Liver (tissue), 9 donors: Measurements from ENCODE around the gene SLC22A12. TPM values are rescaled to one million over a fixed set of nuclear protein-coding genes. Genes with fewer than 3 reads are reported as not detected.

Experiments used
- DNase-seq: peaks from one replicate; pipeline ENCODE4 v3.0.0-alpha.2; 2017; ENCODE audit warnings: low spot score
- H3K27ac ChIP-seq, 2 donors: one replicate each; pipeline ENCODE4 v1.7.0; 2013; ENCODE audit warnings: inconsistent platforms in 2 of 2, low read length in 2 of 2, control low read depth in 1 of 2, low read depth in 1 of 2, mild to moderate bottlenecking in 1 of 2
- H3K27me3 ChIP-seq, 4 donors: one replicate each; pipeline versions ENCODE4 v1.6.1 to v1.7.0; 2013; ENCODE audit warnings: low read length in 3 of 4, inconsistent platforms in 1 of 4, mild to moderate bottlenecking in 1 of 4, moderate library complexity in 1 of 4; ENCODE audit not compliant: control insufficient read depth in 4 of 4, insufficient read depth in 4 of 4
- H3K36me3 ChIP-seq, 4 donors: one replicate each; pipeline versions ENCODE4 v1.6.1 to v1.7.0; 2013; ENCODE audit warnings: low read length in 3 of 4, mild to moderate bottlenecking in 3 of 4, low read depth in 1 of 4, moderate library complexity in 1 of 4; ENCODE audit not compliant: control insufficient read depth in 4 of 4, insufficient read depth in 3 of 4
- H3K4me1 ChIP-seq, 4 donors: one replicate each; pipeline versions ENCODE4 v1.6.1 to v1.7.0; 2013; ENCODE audit warnings: low read length in 3 of 4, mild to moderate bottlenecking in 3 of 4, moderate library complexity in 1 of 4; ENCODE audit not compliant: control insufficient read depth in 4 of 4, insufficient read depth in 4 of 4
- H3K4me3 ChIP-seq, 3 donors: one replicate each; pipeline versions ENCODE4 v1.6.1 to v1.7.0; 2013; ENCODE audit warnings: low read length in 3 of 3, control low read depth in 1 of 3, low read depth in 1 of 3, mild to moderate bottlenecking in 1 of 3
- H3K9ac ChIP-seq, 2 donors: one replicate each; pipeline ENCODE4 v1.7.0; 2013; ENCODE audit warnings: low read length in 2 of 2, mild to moderate bottlenecking in 2 of 2, moderate library complexity in 2 of 2, control low read depth in 1 of 2, low read depth in 1 of 2
- H3K9me3 ChIP-seq, 4 donors: one replicate each; pipeline versions ENCODE4 v1.6.1 to v1.7.0; 2013; ENCODE audit warnings: low read length in 3 of 4; ENCODE audit not compliant: control insufficient read depth in 4 of 4
- CTCF ChIP-seq: fragments of 150-350 bp; IDR thresholded peaks from 2 replicates; pipeline ENCODE4 v1.5.1; 2017; ENCODE audit warnings: improper control_type of control experiment, low read depth, low read length; ENCODE audit not compliant: missing input control
- EGR1 ChIP-seq, 2 donors: IDR thresholded peaks; 2 replicates each; pipeline ENCODE4 v1.6.1; 2016 to 2018; ENCODE audit warnings: antibody characterized with exemption in 2 of 2, low read depth in 2 of 2
- FOXA1 ChIP-seq: IDR thresholded peaks from 2 replicates; pipeline ENCODE4 v1.6.1; 2016; ENCODE audit warnings: antibody characterized with exemption
- FOXA2 ChIP-seq: IDR thresholded peaks from 2 replicates; pipeline ENCODE4 v1.6.1; 2016; ENCODE audit warnings: antibody characterized with exemption
- HNF4A ChIP-seq, 2 donors: conservative IDR thresholded peaks; 2 replicates each; pipeline ENCODE4 v1.6.1; 2016; ENCODE audit warnings: antibody characterized with exemption in 2 of 2, mild to moderate bottlenecking in 2 of 2
- HNF4G ChIP-seq: IDR thresholded peaks from 2 replicates; pipeline ENCODE4 v1.6.1; 2016; ENCODE audit warnings: antibody characterized with exemption
- JUND ChIP-seq, 2 donors: IDR thresholded peaks; 2 replicates each; pipeline ENCODE4 v1.6.1; 2016; ENCODE audit warnings: antibody characterized with exemption in 2 of 2
- NR2F2 ChIP-seq: IDR thresholded peaks from 2 replicates; pipeline ENCODE4 v1.6.1; 2016; ENCODE audit warnings: antibody characterized with exemption
- RAD21 ChIP-seq, 2 donors: IDR thresholded peaks; 2 replicates each; pipeline ENCODE4 v1.6.1; 2016; ENCODE audit warnings: antibody characterized with exemption in 2 of 2, mild to moderate bottlenecking in 2 of 2
- RXRA ChIP-seq, 2 donors: IDR thresholded peaks; 2 replicates each; pipeline ENCODE4 v1.6.1; 2017 to 2018; ENCODE audit warnings: antibody characterized with exemption in 2 of 2, mild to moderate bottlenecking in 1 of 2
- SP1 ChIP-seq: IDR thresholded peaks from 2 replicates; pipeline ENCODE4 v1.6.1; 2018; ENCODE audit warnings: antibody characterized with exemption, mild to moderate bottlenecking
- TAF1 ChIP-seq: conservative IDR thresholded peaks from 2 replicates; pipeline ENCODE4 v1.6.1; 2016; ENCODE audit warnings: antibody characterized with exemption, mild to moderate bottlenecking
- YY1 ChIP-seq: IDR thresholded peaks from 2 replicates; pipeline ENCODE4 v1.6.1; 2016; ENCODE audit warnings: antibody characterized with exemption, mild to moderate bottlenecking
- WGBS: extraction: QIAGEN DNeasy Blood & Tissue Kit; methylation state at CpG from one replicate; pipeline ENCODE4 v1.1.7; 2013; 5-methylcytosine and 5-hydroxymethylcytosine counted together
- polyA plus RNA-seq, 2 donors: library from polyadenylated mRNA; stranded (reverse) in 1 of 2; unstranded in 1 of 2; fragments of 200-250 nt in 1 of 2; fragments of >200 nt in 1 of 2; fragmentation: Nextera tagmentation in 1 of 2; extraction: Ambion mirVana in 1 of 2; gene quantifications; one replicate each; pipeline versions ENCODE4 v1.2.1 to v1.2.3, GENCODE V29; 2013 to 2015
- total RNA-seq, 2 donors: library from RNA; depleted of rRNA; stranded (reverse); fragments of >200 nt; gene quantifications; one replicate each; pipeline ENCODE4 v1.2.3, GENCODE V29; 2014
- TF ChIP-seq, protein P1 (sequence below): IDR thresholded peaks from 2 replicates; pipeline ENCODE4 v1.6.1; 2016; ENCODE audit warnings: antibody characterized with exemption, mild to moderate bottlenecking
- TF ChIP-seq, protein P2 (sequence below): IDR thresholded peaks from 2 replicates; pipeline ENCODE4 v1.6.1; 2016; ENCODE audit warnings: antibody characterized with exemption
- TF ChIP-seq, protein P3 (sequence below): IDR thresholded peaks from 2 replicates; pipeline ENCODE4 v1.6.1; 2016; ENCODE audit warnings: antibody characterized with exemption
- donor health status: healthy.
- donor health status: healthy.
- donor health status: healthy.
- donor health status: healthy.
- donor health status: healthy.

Gene SLC22A12
- total and polyA plus RNA-seq, 4 donors: under 0.01 to 0.02 TPM; not detected in 2

- TF ChIP-seq, protein P1, sequence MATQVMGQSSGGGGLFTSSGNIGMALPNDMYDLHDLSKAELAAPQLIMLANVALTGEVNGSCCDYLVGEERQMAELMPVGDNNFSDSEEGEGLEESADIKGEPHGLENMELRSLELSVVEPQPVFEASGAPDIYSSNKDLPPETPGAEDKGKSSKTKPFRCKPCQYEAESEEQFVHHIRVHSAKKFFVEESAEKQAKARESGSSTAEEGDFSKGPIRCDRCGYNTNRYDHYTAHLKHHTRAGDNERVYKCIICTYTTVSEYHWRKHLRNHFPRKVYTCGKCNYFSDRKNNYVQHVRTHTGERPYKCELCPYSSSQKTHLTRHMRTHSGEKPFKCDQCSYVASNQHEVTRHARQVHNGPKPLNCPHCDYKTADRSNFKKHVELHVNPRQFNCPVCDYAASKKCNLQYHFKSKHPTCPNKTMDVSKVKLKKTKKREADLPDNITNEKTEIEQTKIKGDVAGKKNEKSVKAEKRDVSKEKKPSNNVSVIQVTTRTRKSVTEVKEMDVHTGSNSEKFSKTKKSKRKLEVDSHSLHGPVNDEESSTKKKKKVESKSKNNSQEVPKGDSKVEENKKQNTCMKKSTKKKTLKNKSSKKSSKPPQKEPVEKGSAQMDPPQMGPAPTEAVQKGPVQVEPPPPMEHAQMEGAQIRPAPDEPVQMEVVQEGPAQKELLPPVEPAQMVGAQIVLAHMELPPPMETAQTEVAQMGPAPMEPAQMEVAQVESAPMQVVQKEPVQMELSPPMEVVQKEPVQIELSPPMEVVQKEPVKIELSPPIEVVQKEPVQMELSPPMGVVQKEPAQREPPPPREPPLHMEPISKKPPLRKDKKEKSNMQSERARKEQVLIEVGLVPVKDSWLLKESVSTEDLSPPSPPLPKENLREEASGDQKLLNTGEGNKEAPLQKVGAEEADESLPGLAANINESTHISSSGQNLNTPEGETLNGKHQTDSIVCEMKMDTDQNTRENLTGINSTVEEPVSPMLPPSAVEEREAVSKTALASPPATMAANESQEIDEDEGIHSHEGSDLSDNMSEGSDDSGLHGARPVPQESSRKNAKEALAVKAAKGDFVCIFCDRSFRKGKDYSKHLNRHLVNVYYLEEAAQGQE: no peak
- no peak for TF ChIP-seq EGR1 (IDR thresholded peaks at IDR 0.05; ENCODE audit: low read depth in 2 of 2)
- TF ChIP-seq RAD21 (IDR thresholded peaks at IDR 0.05): no peak
- TF ChIP-seq, protein P2, sequence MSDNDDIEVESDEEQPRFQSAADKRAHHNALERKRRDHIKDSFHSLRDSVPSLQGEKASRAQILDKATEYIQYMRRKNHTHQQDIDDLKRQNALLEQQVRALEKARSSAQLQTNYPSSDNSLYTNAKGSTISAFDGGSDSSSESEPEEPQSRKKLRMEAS: no peak
- no peak for TF ChIP-seq SP1
- no peak for TF ChIP-seq HNF4A (conservative IDR thresholded peaks at IDR 0.05)
- TF ChIP-seq FOXA1: no peak
- no peak for TF ChIP-seq TAF1
These were observed 51.4 kb downstream of the SLC22A12 start (continued) for GRCh38 chr11:64642418-64642735.

GRCh38 chr11:64642871-64643255, 51.8 kb downstream of the SLC22A12 start:
- Histone ChIP-seq H3K9me3 (no peaks in the 10 kb centered on the region), H3K27me3 (peaks cover 0 to 12% (median 6%) of the 10 kb centered on the region in 4 donors), H3K4me1 (no peaks in the 10 kb centered on the region), H3K36me3 (no peaks in the 10 kb centered on the region), H3K27ac (no peak overlapping the region), H3K9ac (no peak overlapping the region), H3K4me3 (no peak overlapping the region)
- TF ChIP-seq NR2F2 (no peak), FOXA1 (no peak), JUND (IDR thresholded peaks at IDR 0.05) (no peak), HNF4G (no peak), CTCF (no peak), EGR1 (IDR thresholded peaks at IDR 0.05; ENCODE audit: low read depth in 2 of 2) (no peak), FOXA2 (no peak), TAF1 (no peak), HNF4A (conservative IDR thresholded peaks at IDR 0.05) (no peak), YY1 (no peak), RXRA (IDR thresholded peaks at IDR 0.05) (no peak), RAD21 (IDR thresholded peaks at IDR 0.05) (no peak)
- TF ChIP-seq, protein P2: no peak
- TF ChIP-seq, protein P1: no peak
- TF ChIP-seq, protein P3, sequence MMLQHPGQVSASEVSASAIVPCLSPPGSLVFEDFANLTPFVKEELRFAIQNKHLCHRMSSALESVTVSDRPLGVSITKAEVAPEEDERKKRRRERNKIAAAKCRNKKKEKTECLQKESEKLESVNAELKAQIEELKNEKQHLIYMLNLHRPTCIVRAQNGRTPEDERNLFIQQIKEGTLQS: no peak
- DNase-seq: no peak
- WGBS: 3% methylated on average over 36 of the region's 36 CpGs
